ENCODE data around the gene PEX14.
"Not testable (repeated sequence)": the region's sequence is repeated elsewhere in the genome, so short reads cannot be mapped to it uniquely, and the experiment has no call there.

The PEX14 gene

DNA sequence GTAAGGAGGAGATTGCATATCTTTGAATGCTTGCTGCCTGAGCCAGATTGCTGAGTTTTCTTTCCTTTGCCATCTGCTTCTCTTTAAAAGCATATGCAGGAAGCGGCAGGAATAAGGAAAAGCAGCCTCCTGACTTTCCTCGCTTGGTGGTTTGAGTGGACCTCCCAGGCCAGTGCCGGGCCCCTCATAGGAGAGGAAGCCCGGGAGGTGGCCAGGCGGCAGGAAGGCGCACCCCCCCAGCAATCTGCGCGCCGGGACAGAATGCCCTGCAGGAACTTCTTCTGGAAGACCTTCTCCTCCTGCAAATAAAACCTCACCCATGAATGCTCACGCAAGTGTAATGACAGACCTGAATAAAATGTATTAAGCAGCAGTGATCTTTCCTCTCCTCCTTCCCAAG lies 23.5 kb upstream of the PEX14 start:
- DNase-seq, result no peak

GRCh38 chr1:10456048-10456447 lies 18.7 kb upstream of the PEX14 start:
- DNase-seq, result no peak

GRCh38 chr1:10456661-10457060 lies 18.1 kb upstream of the PEX14 start:
- no peak for DNase-seq

- not testable (repeated sequence) for DNase-seq
Observed at GRCh38 chr1:10457462-10457861, 17.3 kb upstream of the PEX14 start.

DNA sequence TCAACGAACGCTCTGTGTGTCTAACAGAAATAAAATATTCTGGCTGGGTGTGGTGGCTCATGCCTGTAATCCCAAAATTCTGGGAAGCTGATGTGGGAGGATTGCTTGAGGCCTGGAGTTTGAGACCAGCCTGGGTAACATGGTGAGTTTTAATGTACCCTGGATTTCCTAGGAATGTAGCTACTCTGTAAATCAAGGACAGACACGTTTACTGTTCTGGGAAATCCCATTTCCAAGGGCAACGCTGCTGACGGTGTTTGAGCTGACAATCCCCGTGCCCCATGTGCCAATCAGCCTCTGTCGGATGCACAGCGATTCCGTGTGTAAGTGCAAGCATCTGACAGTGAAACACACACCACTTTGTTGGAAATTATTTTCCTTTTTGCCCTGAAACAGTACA lies 16.9 kb upstream of the PEX14 start:
- DNase-seq, result no peak

GRCh38 chr1:10459184-10459583 lies 15.6 kb upstream of the PEX14 start:
- DNase-seq, result no peak

GRCh38 chr1:10467078-10467477 lies 7.7 kb upstream of the PEX14 start:
- no peak for DNase-seq

GRCh38 chr1:10470043-10470442 lies 4.7 kb upstream of the PEX14 start:
- no peak for DNase-seq

GRCh38 chr1:10471411-10472219 lies 3.1 kb upstream of the PEX14 start:
- DNase-seq, result peak in 1 of 2 experiments; percentile 43

DNA sequence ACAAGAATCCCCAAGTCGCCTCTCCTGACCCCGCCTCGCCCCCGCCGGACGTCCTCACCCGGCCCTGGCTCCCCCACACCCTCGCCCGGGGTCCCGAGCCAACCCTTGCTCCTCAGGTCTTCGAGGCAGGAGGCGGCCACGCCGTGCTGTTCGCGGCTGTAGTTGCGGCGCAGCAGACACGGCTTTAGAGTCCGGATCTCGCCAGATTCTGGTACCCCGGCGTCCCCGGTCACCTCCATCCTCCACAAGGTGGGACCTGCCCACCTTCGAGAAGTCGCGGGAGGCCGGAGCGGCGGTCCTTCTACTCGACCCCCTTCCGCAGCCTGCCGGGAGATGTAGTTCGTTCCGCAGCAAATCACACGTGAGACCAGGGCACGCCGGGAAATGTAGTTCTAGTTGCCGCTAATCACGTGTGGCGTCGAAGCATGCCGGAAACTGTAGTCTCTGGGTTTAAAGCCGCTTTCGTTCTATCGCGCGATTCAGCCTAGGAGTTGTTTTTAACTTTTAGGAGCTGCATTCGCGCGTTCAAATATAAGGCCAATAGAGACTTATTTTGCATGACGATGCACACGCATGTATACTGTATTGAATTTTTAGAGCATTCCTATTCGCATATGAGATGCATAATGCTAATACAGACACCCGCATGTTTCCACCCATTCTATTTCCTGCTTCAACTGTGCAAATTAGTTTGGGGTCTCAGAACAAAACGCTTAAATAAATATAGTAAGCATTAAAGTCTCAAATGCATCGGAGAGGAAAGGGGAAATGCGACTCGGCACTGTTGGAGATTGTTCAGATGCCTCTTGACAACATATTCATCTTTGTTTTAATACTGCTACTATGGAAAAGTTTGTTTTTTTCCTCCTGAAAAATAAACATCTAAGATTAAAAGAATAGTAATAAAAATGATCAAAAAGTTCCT lies 2.3 kb upstream of the PEX14 start, which contains the start of gene DFFA:
Gene DFFA, minus strand, starts transcription at position 310 of the 925 bp plus-strand sequence. Its CDS starts 71 bp downstream, at position 239.
- peak; percentile 86 to 93 for DNase-seq

- no peak for DNase-seq
Observed at GRCh38 chr1:10473145-10473765, 1.5 kb upstream of the PEX14 start.

- DNase-seq, result not testable (repeated sequence)
Observed at GRCh38 chr1:10474309-10474612, 489 bp upstream of the PEX14 start.

DNA sequence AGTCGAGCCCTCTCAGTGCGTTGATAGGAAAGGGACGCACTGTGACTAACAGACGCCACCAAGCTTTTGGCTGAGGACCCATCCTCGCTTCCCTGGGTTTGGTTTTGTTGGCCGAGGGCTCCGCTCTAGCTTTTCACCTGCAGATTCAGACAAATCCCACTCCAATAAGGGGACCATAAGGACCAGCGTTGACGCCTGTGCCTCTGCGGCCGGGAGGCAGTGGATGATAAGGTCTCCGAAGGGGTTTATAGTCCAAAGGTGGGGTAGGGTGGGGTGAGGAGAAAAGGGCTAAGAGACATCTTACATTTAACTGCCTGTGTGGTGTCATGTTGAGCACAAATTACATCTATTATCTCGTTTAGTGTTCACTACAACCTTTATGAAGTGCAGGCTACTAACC lies 760 bp downstream of the PEX14 start:
- no peak for DNase-seq

GRCh38 chr1:10479296-10479695 lies 4.5 kb downstream of the PEX14 start:
- no peak for DNase-seq

GRCh38 chr1:10480614-10481013 lies 5.9 kb downstream of the PEX14 start:
- no peak for DNase-seq

GRCh38 chr1:10484521-10484920 lies 9.8 kb downstream of the PEX14 start:
- DNase-seq, result no peak

DNA sequence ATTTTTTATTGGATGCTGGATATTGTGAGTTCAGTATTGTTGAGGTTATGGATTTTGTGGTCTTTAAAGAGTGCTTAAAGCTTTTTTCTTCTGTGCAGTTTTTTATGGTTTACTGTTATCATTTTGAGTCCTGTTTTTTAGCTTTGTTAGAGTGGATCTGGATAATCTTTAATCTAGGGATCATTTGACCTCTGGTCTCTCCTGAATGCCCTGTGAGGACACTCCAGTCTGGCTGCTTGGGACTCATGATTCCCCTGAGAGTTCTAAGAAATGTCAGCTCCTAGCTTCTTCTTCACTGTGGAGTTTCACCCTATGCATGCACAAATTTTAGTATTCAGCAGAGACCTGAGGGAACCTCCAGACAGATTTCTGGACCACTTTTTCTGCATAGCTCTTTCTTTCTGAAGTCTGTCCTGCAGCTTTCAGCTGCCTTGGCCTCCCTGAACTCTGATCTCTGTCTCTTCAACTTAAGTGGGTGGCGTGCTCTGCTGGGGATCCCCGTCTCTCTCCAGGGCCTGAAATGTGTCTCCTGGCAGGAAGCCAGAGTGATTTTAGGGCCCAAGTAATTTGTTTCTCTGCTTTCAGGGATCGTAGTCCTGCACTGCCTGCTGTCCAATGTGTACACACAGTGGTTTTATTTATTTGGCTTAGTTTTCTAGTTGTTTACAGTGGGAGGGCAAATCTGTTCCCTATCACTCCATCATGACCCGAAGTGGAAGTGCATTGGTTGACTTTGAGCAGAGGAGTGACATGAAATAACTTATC lies 14.7 kb downstream of the PEX14 start:
- no peak for DNase-seq

GRCh38 chr1:10490286-10490970 lies 15.7 kb downstream of the PEX14 start:
- no peak for DNase-seq

DNA sequence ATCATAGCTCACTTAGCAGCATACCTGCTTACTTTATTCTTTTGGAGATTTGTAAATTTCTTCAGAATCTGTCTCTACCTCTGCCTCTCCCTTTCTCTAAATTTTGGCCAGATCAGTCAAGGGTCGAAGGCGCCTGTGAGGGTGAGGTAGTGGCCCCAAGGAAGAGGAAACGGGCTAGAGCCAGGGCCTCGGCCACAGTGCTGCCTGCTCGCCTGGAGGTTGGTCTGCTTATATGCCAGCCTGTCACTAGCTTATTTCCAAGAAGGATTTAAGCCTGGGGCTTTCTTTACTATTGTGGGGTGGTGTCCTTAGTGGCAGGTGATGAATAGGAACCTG lies 19.6 kb downstream of the PEX14 start:
- no peak for DNase-seq

- peak; percentile 22 to 57 for DNase-seq
Observed at GRCh38 chr1:10494754-10495474, 20.2 kb downstream of the PEX14 start.

GRCh38 chr1:10495475-10495817 lies 20.7 kb downstream of the PEX14 start:
- no peak for DNase-seq

DNA sequence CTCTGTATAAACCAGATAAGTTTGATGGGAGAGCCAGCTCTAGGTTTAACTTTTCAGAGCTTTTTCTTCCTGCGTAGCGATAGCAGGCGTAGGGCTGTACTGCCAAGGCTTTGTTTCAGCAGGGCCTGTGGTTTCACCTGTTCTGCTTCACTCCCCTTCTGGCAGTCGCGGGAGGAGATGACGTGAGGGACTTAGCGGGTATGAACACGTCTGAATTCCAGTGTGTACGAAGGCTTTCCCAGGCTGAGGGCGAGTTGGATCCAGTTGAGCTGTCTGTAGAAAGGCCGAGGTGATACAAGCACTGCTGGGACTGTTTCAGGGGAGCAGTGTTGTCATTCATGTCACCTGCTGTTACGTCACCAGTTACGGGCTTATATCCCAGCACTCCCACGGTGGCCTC lies 21.2 kb downstream of the PEX14 start:
- no peak for DNase-seq

Data from NCI-H526 (cell line).